8988T (cell line): Measurements from ENCODE around the gene CCDC149.
"Not testable (repeated sequence)": the region's sequence is repeated elsewhere in the genome, so short reads cannot be mapped to it uniquely, and the experiment has no call there.

Experiments
- DNase-seq: peaks from one replicate; pipeline ENCODE4 v3.0.0; 2011

The CCDC149 gene

DNA sequence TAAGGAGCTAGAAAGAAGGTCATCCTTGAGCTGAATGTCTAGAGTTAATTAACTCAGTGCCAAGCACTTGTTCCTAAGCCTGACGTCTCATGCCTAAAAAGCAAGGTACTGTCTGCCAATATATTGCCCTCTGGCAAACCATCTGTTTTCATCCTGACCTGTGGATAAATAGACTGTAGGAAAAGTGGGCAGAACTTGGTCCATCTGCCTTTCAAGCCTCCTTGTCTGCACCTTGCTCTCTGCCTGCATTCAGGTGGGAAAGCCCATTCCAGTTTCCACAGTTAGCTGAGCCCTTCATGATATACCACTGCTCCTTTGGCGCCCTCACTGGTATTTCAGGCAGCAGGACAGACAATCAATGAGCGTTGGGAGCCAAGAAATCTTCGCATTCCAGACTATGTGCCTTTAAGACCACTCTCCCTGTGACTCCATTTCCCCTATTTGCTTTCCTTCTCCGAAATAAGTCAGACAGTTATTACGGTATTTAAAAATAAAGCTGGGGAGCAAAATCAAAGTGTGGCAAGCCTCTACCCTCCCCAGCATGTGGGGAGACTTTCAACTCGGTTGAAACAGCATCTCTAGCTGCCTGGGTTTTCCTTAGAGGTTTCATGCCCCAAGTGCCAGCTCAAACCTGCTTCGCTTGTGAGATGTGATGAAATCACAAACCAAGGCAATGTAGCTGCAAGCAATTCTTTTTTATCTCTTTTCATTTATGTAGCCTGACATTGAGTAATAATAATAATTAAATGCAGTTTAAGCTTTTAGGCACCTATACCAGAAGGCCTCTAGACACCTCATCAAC lies 2.5 kb upstream of the CCDC149 start:
- DNase-seq, result no peak

DNA sequence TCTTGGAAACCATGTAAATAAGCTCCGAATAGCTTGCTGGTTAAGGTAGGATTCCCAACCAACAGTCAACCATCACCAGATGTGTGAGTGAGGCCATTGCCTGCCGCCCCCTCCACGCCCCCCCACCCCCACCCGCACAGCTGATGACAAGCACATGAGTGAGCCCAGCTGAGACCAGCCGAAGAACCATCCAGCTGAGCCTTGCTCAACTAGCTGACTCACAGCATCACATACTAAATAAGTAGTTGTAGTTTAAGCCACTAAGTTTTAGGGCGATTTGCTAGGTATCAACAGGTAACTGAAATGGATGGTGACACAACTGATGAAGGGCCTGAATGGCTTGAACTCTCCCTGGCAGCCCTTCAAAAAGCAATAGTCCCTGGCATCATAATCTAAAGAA lies 1.6 kb upstream of the CCDC149 start:
- DNase-seq, result no peak

DNA sequence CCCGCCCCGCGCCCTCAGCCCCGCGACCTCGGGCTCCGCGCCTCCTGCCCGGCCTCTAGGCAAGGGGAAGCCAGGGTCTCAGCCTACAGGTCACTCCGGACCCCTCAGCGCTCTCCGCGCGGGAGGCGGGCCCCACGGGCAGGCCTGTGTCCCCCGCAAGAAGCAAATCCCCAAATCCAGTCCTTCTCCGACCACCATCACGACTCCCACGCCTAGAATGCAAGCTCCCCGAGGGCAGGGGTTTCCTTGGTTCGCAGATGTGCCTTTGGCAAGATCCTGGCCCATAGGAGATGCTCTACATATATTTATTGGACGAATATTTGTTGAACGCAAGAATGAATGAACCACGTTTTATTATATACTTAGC lies 260 bp upstream of the CCDC149 start:
- DNase-seq, result no peak

DNA sequence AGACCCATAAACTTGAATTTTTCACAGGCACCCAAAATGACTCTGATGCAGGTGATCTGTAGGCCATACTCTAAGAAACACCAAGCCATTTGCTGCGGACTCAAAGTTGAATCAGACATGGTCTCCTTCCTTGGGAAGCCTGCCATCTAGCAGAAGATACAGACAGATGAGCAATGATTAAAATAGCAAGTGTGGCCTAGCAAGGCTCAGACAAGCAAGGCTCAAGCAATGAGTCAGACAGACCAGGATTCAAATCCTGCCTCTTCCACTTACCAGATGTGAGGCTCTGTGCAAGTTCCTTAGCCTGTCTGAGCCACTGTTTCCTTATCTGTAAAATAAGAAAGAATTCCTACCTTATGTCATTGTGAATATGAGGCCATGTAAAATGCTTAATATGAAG lies 2.3 kb downstream of the CCDC149 start:
- DNase-seq, result no peak

DNA sequence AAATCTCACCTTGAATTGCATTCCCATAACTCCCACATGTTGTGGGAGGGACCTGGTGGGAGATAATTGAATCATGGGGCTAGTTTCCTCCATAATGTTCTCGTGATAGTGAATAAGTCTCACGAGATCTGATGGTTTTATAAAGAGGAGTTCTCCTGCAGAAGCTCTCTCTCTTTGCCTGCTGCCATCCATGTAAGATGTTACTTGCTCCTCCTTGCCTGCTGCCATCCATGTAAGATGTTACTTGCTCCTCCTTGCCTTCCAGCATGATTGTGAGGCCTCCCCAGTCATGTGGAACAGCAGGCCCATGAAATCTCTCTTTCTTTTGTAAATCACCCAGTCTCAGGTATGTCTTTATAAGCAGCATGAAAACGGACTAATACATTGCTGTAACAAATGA lies 3.2 kb downstream of the CCDC149 start:
- not testable (repeated sequence) for DNase-seq

DNA sequence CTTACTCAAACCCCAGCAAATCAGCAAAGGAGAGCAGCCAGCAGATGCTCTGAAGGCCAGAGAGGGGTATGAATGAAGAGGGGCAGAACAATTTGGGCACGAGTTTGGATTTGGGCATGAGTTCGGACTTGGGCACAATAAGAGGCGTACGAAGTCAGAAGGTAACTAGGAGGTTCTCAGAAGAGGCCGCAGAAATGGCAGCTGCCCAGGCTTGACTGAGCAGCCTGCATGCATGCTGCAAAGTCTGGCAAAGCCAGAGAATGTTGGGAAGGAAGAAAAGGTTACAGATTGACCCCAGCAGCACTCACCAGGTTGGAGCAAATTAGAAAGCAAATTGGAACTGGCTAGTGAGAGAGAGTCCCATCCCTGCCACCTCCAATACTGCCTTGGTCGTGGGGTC lies 15.2 kb downstream of the CCDC149 start:
- DNase-seq, result no peak

DNA sequence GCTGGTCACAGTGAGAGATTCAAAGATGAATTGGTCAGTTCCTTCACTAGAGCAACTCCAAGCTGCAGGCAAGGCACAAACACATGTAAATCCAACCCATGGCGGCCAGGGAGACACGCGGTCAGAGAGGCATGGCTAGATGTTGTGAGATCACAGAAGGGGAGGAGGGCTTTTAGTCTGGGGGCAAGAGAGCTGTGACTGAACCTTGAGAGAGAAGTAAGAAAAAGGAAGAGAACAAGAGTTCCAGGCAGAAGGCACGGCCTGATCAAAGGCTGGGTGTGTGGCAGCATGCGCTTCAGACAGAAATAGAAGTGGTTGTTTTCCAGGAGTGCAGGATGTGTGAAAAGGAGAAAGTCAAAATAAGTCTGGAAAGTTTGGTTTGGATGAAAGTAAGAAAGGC lies 15.9 kb downstream of the CCDC149 start:
- no peak for DNase-seq

DNA sequence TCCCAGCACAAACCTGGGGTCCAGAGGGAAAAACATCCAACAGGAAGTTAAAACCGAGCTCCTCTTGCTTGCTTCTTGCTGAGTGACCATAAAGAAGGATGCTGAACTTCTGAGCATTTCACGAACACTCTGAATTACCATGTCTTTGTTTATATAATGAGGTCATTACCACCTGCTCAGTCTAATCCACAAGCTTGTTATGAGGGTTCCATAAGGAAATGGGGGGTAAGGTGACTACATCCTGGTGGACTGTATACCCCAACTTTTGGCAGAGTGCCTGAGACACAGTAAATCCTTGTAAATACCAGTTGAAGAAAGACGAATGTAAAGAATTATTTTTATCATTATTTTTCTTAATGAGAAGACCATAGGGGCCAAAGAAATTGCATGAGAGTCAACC lies 16.8 kb downstream of the CCDC149 start:
- DNase-seq, result no peak

DNA sequence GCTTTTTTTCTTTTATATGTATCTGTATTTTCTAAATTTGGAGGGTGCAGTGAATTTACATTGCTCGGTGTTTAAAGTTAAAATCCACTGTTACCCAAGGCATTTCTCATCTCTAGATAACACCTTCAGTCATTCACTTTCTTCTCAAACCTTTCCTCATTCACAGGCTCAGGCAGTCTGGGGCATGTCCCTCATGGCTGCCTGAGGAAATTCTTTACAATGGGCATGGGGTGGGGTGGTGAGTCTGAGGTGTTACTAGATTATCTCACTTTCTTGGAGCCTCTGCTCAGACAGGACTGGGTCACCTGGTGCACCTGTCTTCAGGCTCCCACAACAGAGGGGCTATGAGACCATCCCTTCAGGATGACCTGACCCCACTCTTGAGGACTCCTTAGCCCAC lies 17.4 kb downstream of the CCDC149 start:
- no peak for DNase-seq

DNA sequence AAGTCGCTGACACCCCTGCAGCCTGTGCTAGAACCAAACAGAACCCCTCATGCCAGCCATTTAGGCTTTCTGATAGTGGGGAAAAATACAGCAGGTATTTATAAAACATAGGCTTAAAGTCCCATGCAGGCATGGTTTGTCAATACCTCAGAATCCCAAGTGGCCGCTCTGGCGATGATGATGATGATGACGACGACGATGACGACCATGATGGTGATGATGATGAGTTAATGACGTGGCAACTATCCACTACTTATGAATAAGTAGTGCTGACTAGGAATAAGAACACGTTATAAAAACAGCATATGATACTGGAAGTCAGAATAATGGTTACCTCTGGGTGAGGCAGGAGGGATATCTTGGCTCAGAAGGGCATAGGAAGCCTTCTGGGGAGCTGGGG lies 18.0 kb downstream of the CCDC149 start:
- no peak for DNase-seq

DNA sequence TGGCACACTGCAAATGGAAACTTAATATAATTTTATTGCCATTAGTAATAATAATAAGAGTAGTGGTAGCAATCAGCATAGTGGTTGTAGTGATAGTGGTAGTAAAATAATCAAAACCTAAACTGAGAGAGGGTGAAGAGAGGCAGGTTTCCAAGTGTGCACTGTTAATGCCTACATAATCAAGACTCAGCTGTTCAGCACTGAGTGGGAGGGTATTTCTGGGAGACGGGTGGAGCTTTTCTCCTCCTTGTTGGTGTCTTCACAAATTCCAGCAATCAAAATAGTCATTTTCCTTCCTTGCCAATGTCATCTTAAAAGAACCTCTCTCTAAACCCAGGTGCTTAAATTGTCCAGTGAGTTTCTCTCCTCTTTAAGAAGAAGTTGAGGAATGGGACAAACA lies 18.6 kb downstream of the CCDC149 start:
- DNase-seq, result no peak

DNA sequence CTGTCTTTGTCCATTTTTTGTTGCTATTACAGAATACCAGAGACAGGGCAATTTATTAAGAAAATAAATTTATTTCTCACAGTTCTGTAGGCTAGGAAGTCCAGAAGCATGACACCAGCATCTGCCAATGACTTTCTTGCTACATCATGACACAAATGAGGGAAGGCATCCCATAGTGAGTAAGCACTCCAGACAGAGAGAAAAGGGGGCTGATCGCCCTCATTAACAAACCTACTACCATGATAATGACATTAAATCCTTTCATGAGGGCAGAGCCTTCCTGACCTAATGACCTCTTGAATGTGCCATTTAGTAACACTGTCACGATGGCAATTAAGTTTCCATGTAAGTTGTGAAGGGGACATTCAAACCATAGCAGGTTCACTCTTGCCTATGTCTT lies 20.1 kb downstream of the CCDC149 start:
- DNase-seq, result no peak

DNA sequence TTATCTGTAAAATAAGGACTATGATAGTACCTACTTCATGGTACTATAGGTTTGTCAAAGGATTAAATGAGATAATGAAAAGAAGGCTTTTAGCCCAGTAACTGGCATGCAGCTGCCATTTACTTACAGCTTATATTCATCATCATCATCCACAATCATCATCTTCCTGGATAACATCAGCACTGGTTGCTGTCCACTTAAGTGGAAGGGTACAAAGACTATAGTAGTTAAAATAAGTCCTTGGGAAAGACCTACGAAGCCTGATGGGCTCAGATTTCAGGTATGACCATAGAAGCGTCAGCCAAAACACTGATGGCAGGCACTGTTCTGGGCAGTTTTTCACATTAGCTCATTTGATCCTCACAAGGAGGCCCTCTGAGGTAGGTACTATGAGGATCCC lies 20.6 kb downstream of the CCDC149 start:
- DNase-seq, result no peak

DNA sequence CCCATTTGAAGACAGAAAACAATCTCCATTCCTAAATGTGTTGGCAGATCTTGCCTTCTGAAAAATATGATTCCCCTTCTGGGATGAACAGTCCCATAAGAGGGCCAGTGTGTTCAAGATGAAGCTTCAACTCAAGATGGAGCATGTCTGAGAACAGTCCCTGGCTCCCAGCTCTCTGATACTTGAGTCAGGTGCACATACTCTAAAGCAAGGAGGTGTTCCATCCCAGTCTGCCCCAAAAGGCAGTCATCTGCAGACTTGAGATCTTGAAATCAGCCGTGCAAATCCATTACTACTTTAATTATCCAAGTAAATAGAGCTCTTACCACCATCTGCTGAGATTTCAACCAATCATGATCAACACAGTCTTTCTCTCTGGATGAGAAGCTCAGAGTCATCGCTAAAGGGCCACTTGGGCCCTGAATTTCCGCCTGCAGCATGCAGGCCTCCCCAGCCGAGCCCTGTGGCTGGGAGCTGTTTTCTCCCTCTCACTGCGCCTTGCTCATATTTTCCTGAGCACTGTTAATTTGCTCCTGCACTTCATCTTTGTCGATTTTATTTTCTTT lies 22.2 kb downstream of the CCDC149 start:
- no peak for DNase-seq

DNA sequence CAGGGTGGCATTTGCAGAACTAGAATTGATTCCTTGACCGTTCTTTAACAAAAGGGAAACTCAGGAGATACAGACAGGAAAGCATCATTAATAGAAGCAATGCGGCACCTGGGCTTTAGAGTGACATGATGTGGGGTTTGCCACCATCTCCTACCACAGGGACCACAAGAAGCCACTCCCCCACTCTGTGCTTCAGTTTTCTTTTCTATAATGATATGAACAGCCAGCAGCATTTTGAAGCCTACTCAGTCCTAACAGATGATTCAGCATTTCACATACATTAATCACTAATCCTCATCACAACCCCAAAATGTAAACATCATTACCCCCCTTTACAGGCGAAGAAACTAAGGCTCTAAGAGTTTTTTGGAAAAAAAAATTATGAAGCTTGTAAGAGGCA lies 22.9 kb downstream of the CCDC149 start:
- no peak for DNase-seq

DNA sequence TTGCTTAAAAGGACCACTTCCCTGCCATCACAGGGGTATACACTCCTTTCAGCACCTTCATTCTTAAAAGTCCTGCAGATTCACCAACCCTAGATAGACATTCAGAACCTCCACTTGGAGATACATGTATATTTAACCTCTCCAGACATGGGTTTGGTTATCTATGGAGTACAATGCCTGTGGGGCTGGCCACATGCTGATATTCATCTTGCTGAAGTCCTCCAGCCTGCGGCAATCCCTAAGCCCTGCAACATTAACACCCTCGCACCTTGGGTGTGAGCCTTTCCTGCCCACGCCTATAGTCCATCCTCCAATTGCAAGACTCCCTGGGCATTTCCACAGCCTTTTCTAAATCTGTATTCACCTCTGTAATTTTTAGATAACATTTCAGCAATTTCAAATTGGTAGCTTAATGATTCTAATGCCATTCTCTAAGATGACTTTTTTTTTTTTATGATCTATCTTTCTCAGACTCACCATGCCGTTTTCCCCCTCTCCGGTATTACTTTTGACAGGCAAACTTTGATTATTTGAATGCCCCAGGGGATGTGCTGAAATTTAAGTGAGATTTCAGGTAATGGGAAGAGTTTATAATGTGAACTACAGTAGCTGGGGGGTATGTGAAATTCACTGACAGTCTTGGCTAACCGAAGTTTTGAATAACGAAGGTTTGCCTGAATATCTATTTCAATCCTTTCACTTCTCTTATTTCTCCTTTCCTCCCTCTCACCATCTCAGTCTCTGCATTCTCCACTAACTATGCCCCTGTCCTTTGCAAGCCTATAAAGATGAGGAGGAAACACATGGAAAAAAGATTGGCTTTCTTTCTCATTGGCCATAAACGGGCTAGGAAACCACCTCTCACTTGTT lies 24.1 kb downstream of the CCDC149 start:
- DNase-seq, result no peak

DNA sequence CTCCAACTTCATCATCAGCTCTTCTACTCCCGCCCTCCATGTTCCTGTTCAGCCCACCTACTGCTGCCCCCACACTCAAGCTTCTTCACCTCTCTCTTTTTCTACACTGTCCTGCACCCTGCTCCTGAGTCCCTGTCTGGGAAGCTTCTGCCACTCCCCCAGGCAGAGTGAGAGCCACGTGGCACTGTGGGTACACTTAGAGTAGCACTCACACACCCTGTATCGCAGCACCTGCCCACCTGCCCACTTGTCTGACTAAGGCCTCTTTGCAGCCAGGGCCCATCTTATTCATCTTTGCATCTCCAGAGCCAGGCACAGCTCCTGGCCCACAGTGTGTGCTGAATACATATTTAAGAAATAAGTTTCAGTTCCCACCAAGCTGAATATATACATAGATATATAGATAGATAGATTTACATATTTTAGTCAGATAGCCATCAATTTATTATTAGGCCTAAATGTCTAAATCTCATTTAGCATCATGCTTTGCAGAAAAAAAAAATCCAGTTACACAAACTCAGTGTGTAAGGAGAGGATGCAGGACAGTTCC lies 24.9 kb downstream of the CCDC149 start:
- no peak for DNase-seq

DNA sequence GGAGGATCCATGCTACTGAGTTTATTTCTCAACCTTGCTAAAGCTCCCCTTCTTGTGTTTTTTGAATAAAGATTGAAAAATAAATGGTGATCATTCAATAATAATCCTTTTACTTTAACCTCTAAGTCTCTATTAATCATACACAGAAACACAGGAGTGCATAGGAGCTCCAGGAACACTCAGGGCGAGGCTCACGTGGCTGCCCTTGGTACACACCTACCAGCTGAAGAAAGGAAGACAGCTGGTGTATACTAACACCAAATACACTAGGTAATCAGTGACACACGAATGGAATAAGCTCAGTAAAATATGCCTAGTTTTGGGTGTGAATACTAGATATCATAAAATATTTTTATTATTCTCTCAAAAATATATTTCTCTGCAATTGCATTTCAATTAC lies 26.2 kb downstream of the CCDC149 start:
- no peak for DNase-seq

DNA sequence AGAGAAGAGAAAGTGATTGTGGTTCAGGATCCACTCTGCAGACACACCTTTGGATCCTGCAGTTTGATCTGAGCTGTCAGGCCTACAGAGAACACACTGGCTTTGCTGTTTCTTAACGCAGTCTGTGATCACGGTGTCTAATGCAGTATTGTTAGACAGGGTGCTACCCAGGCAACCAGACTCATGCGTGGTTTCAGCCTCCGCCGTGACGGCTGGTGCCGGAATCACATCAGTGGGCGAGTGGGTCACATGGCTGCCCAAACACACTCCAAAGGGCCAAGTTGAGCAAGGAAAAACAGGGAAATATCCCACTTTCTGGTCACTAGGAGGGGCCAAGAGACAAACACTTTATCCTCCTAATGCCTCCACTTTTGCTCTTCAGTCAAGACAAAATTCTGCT lies 27.5 kb downstream of the CCDC149 start:
- DNase-seq, result no peak

DNA sequence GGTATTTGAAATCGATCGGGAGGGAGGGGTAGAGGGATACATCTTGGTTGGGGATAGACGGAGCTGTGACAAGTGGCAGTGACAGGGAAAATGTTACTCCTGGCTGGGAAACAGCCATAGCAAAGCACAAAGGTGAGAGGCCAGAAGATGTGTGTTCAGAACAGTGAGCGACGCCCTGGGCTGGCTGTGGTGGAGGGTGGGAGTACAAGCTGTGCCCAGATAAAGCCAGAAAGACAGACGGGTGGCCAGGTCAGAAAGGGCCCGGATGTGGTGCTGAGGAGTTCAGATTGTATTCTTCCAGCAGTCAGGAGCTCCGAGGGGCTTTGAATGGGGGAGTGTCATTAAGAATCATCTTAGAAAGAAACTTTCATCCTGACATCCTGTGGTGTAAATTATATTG lies 27.9 kb downstream of the CCDC149 start:
- no peak for DNase-seq

DNA sequence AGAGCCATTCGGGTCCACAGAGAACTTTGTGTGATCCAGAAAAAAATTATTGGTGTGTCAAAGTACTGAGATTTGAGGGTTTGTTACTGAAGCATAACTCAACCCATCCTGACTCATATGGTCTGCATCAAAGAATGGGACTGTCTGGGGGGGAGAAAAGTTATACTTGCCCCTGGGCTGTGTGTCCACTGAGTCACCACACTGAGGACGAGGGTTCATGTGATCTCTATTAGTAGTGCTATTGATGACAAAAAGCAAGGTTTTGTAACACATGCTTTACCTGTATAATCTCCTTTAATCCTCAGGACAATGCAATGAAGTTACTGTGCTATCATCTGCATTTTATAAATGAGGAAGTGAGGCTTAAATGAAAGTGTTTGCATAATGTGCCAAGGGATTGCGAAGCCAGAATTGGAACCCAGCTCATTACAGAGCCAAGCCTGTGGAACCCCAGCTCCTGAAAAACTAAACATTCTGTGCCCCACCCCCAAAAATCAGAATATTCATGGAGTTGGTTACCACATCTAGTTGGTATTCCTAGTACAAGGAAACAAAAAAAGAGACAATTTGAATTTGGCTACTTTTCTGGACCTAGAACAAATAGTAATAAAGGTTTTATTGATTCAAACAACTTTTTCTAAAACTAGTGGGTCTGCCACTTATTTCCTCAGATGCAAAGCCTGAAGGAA lies 31.2 kb downstream of the CCDC149 start:
- no peak for DNase-seq

DNA sequence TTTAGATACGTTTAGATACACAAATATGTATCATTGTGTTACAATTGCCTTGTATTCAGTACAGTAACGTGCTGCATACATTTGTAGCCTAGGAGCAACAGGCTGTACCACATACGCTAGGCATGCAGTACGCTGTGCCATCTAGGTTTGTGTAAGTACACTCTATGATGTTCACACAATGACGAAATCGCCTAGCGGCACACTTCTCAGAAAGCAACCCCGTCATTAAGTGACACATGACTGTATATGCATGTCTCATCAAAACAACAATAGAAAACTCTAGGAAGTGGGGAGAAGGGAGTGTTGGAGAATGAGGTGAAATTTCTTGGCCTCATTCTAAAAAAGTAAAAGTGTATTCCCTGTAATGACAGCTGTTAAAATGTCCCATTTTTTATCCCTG lies 32.7 kb downstream of the CCDC149 start:
- no peak for DNase-seq

DNA sequence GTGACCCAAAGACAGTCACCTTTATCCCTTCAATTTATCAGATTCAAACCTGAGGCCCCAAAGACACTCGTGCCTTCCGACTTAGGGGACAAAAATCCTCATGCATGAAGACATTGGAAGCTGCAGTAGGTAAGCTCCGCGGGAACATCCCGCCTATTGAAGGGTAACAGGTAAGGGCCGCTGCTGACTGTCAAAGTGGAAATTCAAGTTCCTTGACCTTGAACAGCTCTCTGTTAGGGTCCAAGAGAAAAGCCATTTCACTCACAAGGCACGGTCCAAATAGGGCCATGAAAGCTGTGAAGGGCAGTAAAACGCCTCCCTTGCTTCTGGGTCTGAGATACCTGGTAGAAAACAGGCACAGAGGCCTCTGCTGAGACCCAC lies 34.2 kb downstream of the CCDC149 start:
- DNase-seq, result no peak
